ENCODE data around the gene RBM19. TPM values are rescaled to one million over a fixed set of nuclear protein-coding genes. Genes with fewer than 3 reads are reported as not detected.

The RBM19 gene
- total and polyA plus RNA-seq, 2 donors (not counting 3 experiments of a cell fraction or from before 2014, with no cell fraction given): 13.2 to 34.4 TPM

DNA sequence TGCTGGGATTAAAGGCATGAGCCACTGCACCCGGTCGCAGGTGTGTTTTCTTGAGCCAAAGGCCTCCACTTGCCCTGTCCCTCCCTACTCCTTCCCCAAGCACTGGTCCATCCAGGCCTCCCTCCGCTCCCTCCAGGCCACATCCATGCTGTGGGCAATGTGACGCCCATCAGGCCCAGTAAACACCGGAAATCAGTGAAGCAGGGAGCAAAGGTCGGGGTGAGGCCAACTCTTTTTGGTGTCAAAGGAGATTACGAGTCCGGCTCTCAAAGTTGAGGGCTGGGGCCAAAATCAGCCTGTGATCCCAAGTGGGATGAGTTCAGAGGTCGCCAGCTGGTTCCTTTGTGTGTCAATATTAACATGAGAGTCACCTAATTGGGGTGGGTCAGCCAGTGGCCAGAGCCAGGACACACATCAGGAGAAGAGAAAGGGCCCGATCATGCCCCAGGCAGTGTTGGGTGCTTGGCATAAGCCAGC is 195.7 kb downstream of the RBM19 start:
- H3K9me1 ChIP-seq (replicated peaks; ENCODE audit: control insufficient read depth, extremely low read depth, insufficient read depth, low read length): no peaks in the 10 kb centered on the region
- dilution Hi-C loops (cut with MboI; ENCODE audit: extremely low pct_ligation_motif_present, low sequenced_read_pairs): no loop called here
- ChIA-PET POLR2A (no interaction called here), CTCF (no interaction called here)
- no peaks in the 10 kb centered on the region for H4K20me1 ChIP-seq (replicated peaks; ENCODE audit: control insufficient read depth, extremely low read depth, insufficient read depth, low read length)
- no peak overlapping the region for H3K27ac ChIP-seq (ENCODE audit: insufficient read depth, low read depth, low read length)
- no peak overlapping the region for H2AFZ ChIP-seq (ENCODE audit: low read depth, low read length)
- H3K27me3 ChIP-seq (ENCODE audit: control insufficient read depth in 2 of 2, insufficient read depth in 2 of 2, low read length in 2 of 2): no peaks in the 10 kb centered on the region
- H3K9me3 ChIP-seq (replicated peaks; ENCODE audit: control insufficient read depth, insufficient read depth, low read length): no peaks in the 10 kb centered on the region
- TF ChIP-seq GATA2 (IDR thresholded peaks at IDR 0.05; ENCODE audit: insufficient read depth, insufficient read length, low read depth, low read length) (no peak), JUN (IDR thresholded peaks at IDR 0.05; ENCODE audit: borderline replicate concordance, insufficient read depth, insufficient read length, low read depth) (no peak), EZH2 (IDR thresholded peaks at IDR 0.05; ENCODE audit: borderline replicate concordance, low read depth, low read length, severe bottlenecking) (no peak), POLR2A (IDR thresholded peaks at IDR 0.05; ENCODE audit: low read depth, low read length) (no peak), MYC (IDR thresholded peaks at IDR 0.05; ENCODE audit: low read depth, low read length) (no peak), POLR2AphosphoS5 (IDR thresholded peaks at IDR 0.05; ENCODE audit: insufficient read depth, low read depth, low read length) (no peak), FOS (IDR thresholded peaks at IDR 0.05; ENCODE audit: borderline replicate concordance, insufficient read depth, low read length) (no peak)
- TF ChIP-seq, protein P1, sequence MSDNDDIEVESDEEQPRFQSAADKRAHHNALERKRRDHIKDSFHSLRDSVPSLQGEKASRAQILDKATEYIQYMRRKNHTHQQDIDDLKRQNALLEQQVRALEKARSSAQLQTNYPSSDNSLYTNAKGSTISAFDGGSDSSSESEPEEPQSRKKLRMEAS (IDR thresholded peaks at IDR 0.05; ENCODE audit: insufficient read depth, insufficient read length): no peak
- TF ChIP-seq, protein P2, sequence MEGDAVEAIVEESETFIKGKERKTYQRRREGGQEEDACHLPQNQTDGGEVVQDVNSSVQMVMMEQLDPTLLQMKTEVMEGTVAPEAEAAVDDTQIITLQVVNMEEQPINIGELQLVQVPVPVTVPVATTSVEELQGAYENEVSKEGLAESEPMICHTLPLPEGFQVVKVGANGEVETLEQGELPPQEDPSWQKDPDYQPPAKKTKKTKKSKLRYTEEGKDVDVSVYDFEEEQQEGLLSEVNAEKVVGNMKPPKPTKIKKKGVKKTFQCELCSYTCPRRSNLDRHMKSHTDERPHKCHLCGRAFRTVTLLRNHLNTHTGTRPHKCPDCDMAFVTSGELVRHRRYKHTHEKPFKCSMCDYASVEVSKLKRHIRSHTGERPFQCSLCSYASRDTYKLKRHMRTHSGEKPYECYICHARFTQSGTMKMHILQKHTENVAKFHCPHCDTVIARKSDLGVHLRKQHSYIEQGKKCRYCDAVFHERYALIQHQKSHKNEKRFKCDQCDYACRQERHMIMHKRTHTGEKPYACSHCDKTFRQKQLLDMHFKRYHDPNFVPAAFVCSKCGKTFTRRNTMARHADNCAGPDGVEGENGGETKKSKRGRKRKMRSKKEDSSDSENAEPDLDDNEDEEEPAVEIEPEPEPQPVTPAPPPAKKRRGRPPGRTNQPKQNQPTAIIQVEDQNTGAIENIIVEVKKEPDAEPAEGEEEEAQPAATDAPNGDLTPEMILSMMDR (IDR thresholded peaks at IDR 0.05; ENCODE audit: extremely low read depth in 1 of 2, insufficient read depth in 1 of 2, low read depth in 1 of 2, low read length in 2 of 2): no peak
- intact Hi-C loops (cut with micrococcal nuclease): no loop called here
- no peaks in the 10 kb centered on the region for H3K4me1 ChIP-seq (ENCODE audit: control insufficient read depth, extremely low read depth, insufficient read depth, low read length)
- no peak overlapping the region for H3K4me3 ChIP-seq (replicated peaks in 1 of 3; ENCODE audit: insufficient read depth in 1 of 3, low read depth in 1 of 3, low read length in 3 of 3)
- no peak overlapping the region for H3K9ac ChIP-seq (replicated peaks; ENCODE audit: extremely low read depth, insufficient read depth, low read length)
- BruUV-seq (replicated peaks): no TSS peak
- H3K4me2 ChIP-seq (ENCODE audit: insufficient read depth, low read length): no peak overlapping the region
- H3K36me3 ChIP-seq (ENCODE audit: control insufficient read depth in 2 of 2, extremely low read depth in 1 of 2, insufficient read depth in 2 of 2, low read length in 2 of 2): no peaks in the 10 kb centered on the region
- DNase-seq (ENCODE audit: low read depth, low spot score): no peak
- no peak for FAIRE-seq
- no peaks in the 10 kb centered on the region for H3K79me2 ChIP-seq (ENCODE audit: control insufficient read depth, insufficient read depth, low read length)

Data from endothelial cell of umbilical vein (primary cell).